ENCODE data around the gene NYNRIN.
A peak's percentile ranks its signal among the peaks of the same experiment; 100 is the strongest.

Gene NYNRIN

DNA sequence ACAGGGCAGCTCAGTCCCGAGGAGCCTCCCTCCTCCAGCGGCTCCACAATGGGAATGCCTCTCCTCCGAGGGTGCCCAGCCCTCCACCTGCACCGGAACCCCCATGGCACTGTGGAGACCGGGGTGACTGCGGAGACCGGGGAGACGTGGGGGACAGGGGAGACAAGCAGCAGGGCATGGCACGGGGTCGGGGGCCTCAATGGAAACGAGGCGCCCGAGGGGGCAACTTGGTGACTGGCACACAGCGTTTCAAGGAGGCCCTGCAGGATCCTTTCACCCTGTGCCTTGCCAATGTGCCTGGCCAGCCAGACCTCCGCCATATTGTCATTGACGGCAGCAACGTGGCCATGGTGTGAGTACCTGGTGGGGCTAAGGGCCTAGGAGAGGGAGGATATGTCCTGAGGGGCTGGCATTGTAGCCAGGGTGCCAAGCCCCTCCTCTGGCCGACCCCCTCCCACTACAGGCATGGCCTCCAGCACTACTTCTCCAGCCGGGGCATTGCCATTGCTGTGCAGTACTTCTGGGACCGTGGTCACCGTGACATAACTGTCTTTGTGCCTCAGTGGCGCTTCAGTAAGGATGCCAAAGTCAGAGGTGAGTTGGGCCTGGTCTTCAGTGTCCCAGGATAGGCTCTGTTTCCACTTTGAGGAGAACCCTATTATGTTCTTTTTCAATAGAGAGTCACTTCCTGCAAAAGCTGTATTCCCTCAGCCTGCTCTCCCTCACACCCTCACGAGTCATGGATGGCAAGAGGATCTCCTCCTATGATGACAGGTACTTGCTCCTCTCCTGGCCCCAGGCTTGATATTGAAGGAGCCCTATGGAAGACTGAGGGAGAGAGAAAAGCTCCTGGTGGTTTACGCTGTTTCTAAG, 33.7 kb downstream of the NYNRIN start:
- Histone ChIP-seq H3K36me3 (peaks cover 39 to 59% (median 47%) of the 10 kb centered on the region in 3 donors), H3K4me1 (peaks cover 0 to 50% (median 32%) of the 10 kb centered on the region in 4 donors), H3K27ac (peak overlapping the region; percentile 5 to 96), H3K9me3 (no peaks in the 10 kb centered on the region), H3K27me3 (no peaks in the 10 kb centered on the region), H3K4me3 (peak overlapping the region; percentile 64 to 81)
- intact Hi-C loops (cut with DNase I; ENCODE audit: low total_unique reads): loop anchor here (5.0 to 10.0 kb wide), 2 partner anchors 188 to 965 kb away; partner anchors contain the start of genes NGDN and TINF2
- TF ChIP-seq, protein P1, sequence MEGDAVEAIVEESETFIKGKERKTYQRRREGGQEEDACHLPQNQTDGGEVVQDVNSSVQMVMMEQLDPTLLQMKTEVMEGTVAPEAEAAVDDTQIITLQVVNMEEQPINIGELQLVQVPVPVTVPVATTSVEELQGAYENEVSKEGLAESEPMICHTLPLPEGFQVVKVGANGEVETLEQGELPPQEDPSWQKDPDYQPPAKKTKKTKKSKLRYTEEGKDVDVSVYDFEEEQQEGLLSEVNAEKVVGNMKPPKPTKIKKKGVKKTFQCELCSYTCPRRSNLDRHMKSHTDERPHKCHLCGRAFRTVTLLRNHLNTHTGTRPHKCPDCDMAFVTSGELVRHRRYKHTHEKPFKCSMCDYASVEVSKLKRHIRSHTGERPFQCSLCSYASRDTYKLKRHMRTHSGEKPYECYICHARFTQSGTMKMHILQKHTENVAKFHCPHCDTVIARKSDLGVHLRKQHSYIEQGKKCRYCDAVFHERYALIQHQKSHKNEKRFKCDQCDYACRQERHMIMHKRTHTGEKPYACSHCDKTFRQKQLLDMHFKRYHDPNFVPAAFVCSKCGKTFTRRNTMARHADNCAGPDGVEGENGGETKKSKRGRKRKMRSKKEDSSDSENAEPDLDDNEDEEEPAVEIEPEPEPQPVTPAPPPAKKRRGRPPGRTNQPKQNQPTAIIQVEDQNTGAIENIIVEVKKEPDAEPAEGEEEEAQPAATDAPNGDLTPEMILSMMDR (IDR thresholded peaks at IDR 0.05): no peak
- peak in 1 of 2 donors; percentile 65 for DNase-seq

DNA sequence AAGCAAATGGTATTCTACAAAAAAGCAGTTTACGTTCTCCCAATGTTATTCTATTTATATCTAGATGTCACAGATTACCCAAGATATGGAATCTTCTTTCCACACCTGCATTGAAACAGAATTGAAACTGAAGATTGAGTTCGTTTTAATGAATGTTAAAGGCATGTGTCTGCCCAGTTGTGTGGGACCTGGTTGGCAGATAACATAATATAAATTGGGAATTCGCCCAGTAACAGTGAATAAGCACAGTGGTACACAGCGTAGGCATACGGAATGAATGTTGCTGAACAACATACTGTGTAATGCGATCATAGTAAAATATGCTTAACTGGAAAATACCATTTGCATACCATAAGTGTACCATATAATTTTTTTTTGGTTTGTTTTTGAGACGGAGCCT, 35.2 kb downstream of the NYNRIN start:
- H3K36me3 ChIP-seq: peaks cover 54 to 75% (median 62%) of the 10 kb centered on the region in 3 donors

DNA sequence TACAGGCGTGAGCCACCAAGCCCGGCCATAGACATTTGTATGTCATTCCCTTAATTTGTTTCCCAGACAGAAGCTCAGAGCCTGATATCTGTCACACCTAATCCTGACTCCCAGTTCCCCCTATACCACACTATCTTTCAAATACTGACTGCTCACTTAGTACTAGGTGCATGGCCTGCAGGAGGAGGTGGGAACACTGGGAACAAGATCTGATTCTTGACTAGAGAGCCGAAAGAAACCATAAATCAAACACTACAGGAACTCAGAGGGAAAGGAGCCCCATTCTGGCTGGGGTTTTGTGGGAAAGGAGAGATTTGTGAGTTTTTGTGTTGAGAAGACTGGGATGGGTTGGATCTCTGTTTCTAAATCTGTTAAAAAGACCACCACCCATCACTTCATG, 35.9 kb downstream of the NYNRIN start:
- Histone ChIP-seq H3K9me3 (no peaks in the 10 kb centered on the region), H3K27ac (no peak overlapping the region), H3K4me3 (no peak overlapping the region), H3K4me1 (peaks cover 0 to 37% (median 25%) of the 10 kb centered on the region in 4 donors), H3K27me3 (no peaks in the 10 kb centered on the region), H3K36me3 (peaks cover 60 to 81% (median 62%) of the 10 kb centered on the region in 3 donors)
- TF ChIP-seq, protein P1 (IDR thresholded peaks at IDR 0.05): no peak
- intact Hi-C loops (cut with DNase I; ENCODE audit: low total_unique reads): loop anchor here (5.0 to 10.0 kb wide), 2 partner anchors 190 to 967 kb away; partner anchors contain the start of genes NGDN and TINF2
- DNase-seq: no peak

More for the DNA sequence above, 35.2 kb downstream of the NYNRIN start:
- TF ChIP-seq, protein P1 (IDR thresholded peaks at IDR 0.05): no peak
- Histone ChIP-seq H3K9me3 (no peaks in the 10 kb centered on the region), H3K27ac (no peak overlapping the region), H3K27me3 (no peaks in the 10 kb centered on the region), H3K4me1 (peaks cover 0 to 43% (median 30%) of the 10 kb centered on the region in 4 donors), H3K4me3 (no peak overlapping the region)
- no peak for DNase-seq
- intact Hi-C loops (cut with DNase I; ENCODE audit: low total_unique reads): loop anchor here (5.0 to 10.0 kb wide), 2 partner anchors 189 to 967 kb away; partner anchors contain the start of genes NGDN and TINF2

DNA sequence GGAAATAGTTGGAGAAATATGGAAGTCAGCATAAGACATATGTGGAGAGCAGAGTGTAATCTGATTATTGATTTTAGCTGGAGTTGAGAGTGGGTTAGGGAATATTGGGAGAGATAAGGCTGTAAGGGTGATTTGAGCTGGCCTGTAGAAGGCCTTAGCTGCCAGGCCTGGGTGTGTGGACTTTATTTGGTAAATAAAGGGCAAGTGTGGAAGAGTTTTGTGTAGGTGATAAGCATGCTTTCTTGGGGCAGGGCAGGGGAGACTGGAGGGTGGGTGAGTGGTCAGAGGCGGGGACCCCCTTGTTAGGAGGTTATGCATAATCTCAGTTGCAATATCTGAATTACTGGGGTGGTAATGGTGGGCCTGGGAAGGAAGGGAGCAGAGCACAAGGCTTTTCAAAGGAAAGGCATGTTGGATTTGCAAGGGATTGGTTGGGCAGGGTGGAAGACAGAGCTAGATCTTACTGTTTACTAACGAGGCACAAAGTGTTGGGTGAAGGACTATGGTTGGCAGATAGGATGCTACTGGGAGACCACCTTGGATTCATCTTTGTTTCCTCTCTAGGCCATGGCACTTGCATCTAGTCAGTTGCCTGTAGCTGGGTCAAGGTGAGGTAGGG, 36.5 kb downstream of the NYNRIN start:
- DNase-seq: no peak
- H3K4me3 ChIP-seq: no peak overlapping the region
- no peaks in the 10 kb centered on the region for H3K27me3 ChIP-seq
- intact Hi-C loops (cut with DNase I; ENCODE audit: low total_unique reads): loop anchor here (10.0 kb wide), 1 partner anchor 190 kb away; the partner anchor contains the start of gene TINF2
- no peak overlapping the region for H3K27ac ChIP-seq
- peaks cover 0 to 43% (median 26%) of the 10 kb centered on the region in 4 donors for H3K4me1 ChIP-seq
- H3K36me3 ChIP-seq: peaks cover 66 to 87% (median 66%) of the 10 kb centered on the region in 3 donors
- H3K9me3 ChIP-seq: no peaks in the 10 kb centered on the region
- TF ChIP-seq, protein P1 (IDR thresholded peaks at IDR 0.05): no peak

DNA sequence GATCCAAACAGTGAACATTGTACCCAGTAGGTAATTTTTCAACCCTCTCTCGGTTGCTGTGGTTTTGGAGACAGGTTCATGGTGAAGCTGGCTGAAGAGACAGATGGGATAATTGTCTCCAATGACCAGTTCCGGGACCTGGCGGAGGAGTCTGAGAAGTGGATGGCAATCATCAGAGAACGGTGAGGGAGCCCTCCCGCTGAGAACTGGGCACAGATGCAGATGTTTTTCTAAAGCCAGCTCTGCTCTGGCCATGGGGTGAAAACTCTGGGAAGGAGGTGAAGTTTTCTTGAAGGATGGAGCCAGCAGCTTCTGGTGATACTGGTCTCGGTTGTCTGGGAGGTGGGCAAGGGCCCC, 37.2 kb downstream of the NYNRIN start:
- peak overlapping the region; percentile 42 to 53 for H3K27ac ChIP-seq
- H3K4me1 ChIP-seq: peaks cover 0 to 45% (median 27%) of the 10 kb centered on the region in 4 donors
- TF ChIP-seq, protein P1 (IDR thresholded peaks at IDR 0.05): no peak
- H3K36me3 ChIP-seq: peaks cover 66 to 94% (median 73%) of the 10 kb centered on the region in 3 donors
- no peak overlapping the region for H3K4me3 ChIP-seq
- H3K27me3 ChIP-seq: no peaks in the 10 kb centered on the region
- no peak for DNase-seq
- no peaks in the 10 kb centered on the region for H3K9me3 ChIP-seq
- intact Hi-C loops (cut with DNase I; ENCODE audit: low total_unique reads): loop anchor here (10.0 kb wide), 1 partner anchor 191 kb away; the partner anchor contains the start of gene TINF2

All from tibial artery (tissue), 4 donors.